HEK293 (cell line): ENCODE results near the gene GNG14.

Source experiments
- GLI2 ChIP-seq: fragments of 450-650 bp; formaldehyde crosslinking; IDR thresholded peaks from 2 replicates; pipeline ENCODE4; 2017; ENCODE audit warnings: missing biosample characterization, missing genetic modification characterization, low read depth, borderline replicate concordance
- GLIS1 ChIP-seq: fragments of 450-650 bp; formaldehyde crosslinking; IDR thresholded peaks from 2 replicates; pipeline ENCODE4 v1.5.1; 2016; ENCODE audit warnings: missing biosample characterization, missing genetic modification characterization
- OVOL3 ChIP-seq: fragments of 450-650 bp; formaldehyde crosslinking; IDR thresholded peaks from 2 replicates; pipeline ENCODE4 v1.5.1; 2016; ENCODE audit warnings: missing biosample characterization, missing genetic modification characterization
- SETDB1 ChIP-seq: IDR thresholded peaks from one replicate; pipeline ENCODE4 v1.6.1; 2017; ENCODE audit warnings: mild to moderate bottlenecking, low read length, moderate library complexity, mixed read lengths; ENCODE audit not compliant: insufficient read length
- SP2 ChIP-seq: fragments of 450-650 bp; formaldehyde crosslinking; IDR thresholded peaks from 2 replicates; pipeline ENCODE4 v1.5.1; 2016; ENCODE audit warnings: missing biosample characterization, missing genetic modification characterization
- YY2 ChIP-seq: fragments of 450-650 bp; formaldehyde crosslinking; IDR thresholded peaks from 2 replicates; pipeline ENCODE4 v1.5.1; 2016; ENCODE audit warnings: missing biosample characterization, missing genetic modification characterization
- ZBTB17 ChIP-seq: fragments of 450-650 bp; formaldehyde crosslinking; IDR thresholded peaks from 2 replicates; pipeline ENCODE4 v1.5.1; 2016; ENCODE audit warnings: missing biosample characterization, missing genetic modification characterization
- ZBTB48 ChIP-seq: fragments of 450-650 bp; formaldehyde crosslinking; IDR thresholded peaks from 2 replicates; pipeline ENCODE4 v1.5.1; 2016; ENCODE audit warnings: missing biosample characterization, missing genetic modification characterization
- ZFP37 ChIP-seq: fragments of 450-650 bp; formaldehyde crosslinking; IDR thresholded peaks from 2 replicates; pipeline ENCODE4 v1.5.1; 2016; ENCODE audit warnings: missing biosample characterization, missing genetic modification characterization
- ZNF214 ChIP-seq: fragments of 450-650 bp; formaldehyde crosslinking; IDR thresholded peaks from 2 replicates; pipeline ENCODE4 v1.5.1; 2017; ENCODE audit warnings: missing biosample characterization, mild to moderate bottlenecking, missing genetic modification characterization, borderline replicate concordance
- ZNF341 ChIP-seq: fragments of 450-650 bp; formaldehyde crosslinking; IDR thresholded peaks from 2 replicates; pipeline ENCODE4; 2016; ENCODE audit warnings: low read depth, missing biosample characterization, missing genetic modification characterization
- ZNF354C ChIP-seq: fragments of 450-650 bp; formaldehyde crosslinking; IDR thresholded peaks from 2 replicates; pipeline ENCODE4 v1.5.1; 2016; ENCODE audit warnings: missing biosample characterization, missing genetic modification characterization, low read depth, borderline replicate concordance
- ZNF37A ChIP-seq: fragments of 450-650 bp; IDR thresholded peaks from 2 replicates; pipeline ENCODE4 v1.5.1; 2018; ENCODE audit warnings: missing biosample characterization, missing genetic modification characterization
- ZNF433 ChIP-seq: fragments of 450-650 bp; formaldehyde crosslinking; IDR thresholded peaks from 2 replicates; pipeline ENCODE4 v1.5.1; 2016; ENCODE audit warnings: missing biosample characterization, missing genetic modification characterization, low read depth
- ZNF629 ChIP-seq: fragments of 450-650 bp; formaldehyde crosslinking; IDR thresholded peaks from 2 replicates; pipeline ENCODE4 v1.5.1; 2017; ENCODE audit warnings: missing biosample characterization, missing genetic modification characterization
- ZNF76 ChIP-seq: fragments of 450-650 bp; formaldehyde crosslinking; IDR thresholded peaks from 2 replicates; pipeline ENCODE4; 2016; ENCODE audit warnings: low read depth, missing biosample characterization, missing genetic modification characterization, borderline replicate concordance
- ZNF768 ChIP-seq: fragments of 450-650 bp; formaldehyde crosslinking; IDR thresholded peaks from 2 replicates; pipeline ENCODE4 v1.5.1; 2018; ENCODE audit warnings: missing biosample characterization, mild to moderate bottlenecking, missing genetic modification characterization
- TF ChIP-seq, protein P1 (sequence below): fragments of 450-650 bp; formaldehyde crosslinking; IDR thresholded peaks from 2 replicates; pipeline ENCODE4 v1.5.1; 2016; ENCODE audit warnings: missing biosample characterization, missing genetic modification characterization
- TF ChIP-seq, protein P2 (sequence below): fragments of 450-650 bp; formaldehyde crosslinking; IDR thresholded peaks from 2 replicates; pipeline ENCODE4 v1.5.1; 2016; ENCODE audit warnings: missing biosample characterization, missing genetic modification characterization, borderline replicate concordance
- TF ChIP-seq, protein P3 (sequence below): fragments of 450-650 bp; formaldehyde crosslinking; IDR thresholded peaks from 2 replicates; pipeline ENCODE4 v1.5.1; 2016; ENCODE audit warnings: missing biosample characterization, missing genetic modification characterization, borderline replicate concordance
- TF ChIP-seq, protein P4 (sequence below): fragments of 450-650 bp; formaldehyde crosslinking; IDR thresholded peaks from 2 replicates; pipeline ENCODE4 v1.5.1; 2016; ENCODE audit warnings: missing biosample characterization, missing genetic modification characterization
- TF ChIP-seq, protein P5 (sequence below): fragments of 450-650 bp; formaldehyde crosslinking; IDR thresholded peaks from 2 replicates; pipeline ENCODE4 v1.5.1; 2016; ENCODE audit warnings: missing biosample characterization, missing genetic modification characterization
- TF ChIP-seq, protein P6 (sequence below): fragments of 450-650 bp; formaldehyde crosslinking; IDR thresholded peaks from 2 replicates; pipeline ENCODE4 v1.5.1; 2016; ENCODE audit warnings: missing biosample characterization, missing genetic modification characterization
- TF ChIP-seq, protein P7 (sequence below): fragments of 450-650 bp; formaldehyde crosslinking; optimal IDR thresholded peaks from 2 replicates; pipeline ENCODE3; 2016; ENCODE audit warnings: missing biosample characterization, mild to moderate bottlenecking, missing genetic modification characterization

The GNG14 gene

DNA sequence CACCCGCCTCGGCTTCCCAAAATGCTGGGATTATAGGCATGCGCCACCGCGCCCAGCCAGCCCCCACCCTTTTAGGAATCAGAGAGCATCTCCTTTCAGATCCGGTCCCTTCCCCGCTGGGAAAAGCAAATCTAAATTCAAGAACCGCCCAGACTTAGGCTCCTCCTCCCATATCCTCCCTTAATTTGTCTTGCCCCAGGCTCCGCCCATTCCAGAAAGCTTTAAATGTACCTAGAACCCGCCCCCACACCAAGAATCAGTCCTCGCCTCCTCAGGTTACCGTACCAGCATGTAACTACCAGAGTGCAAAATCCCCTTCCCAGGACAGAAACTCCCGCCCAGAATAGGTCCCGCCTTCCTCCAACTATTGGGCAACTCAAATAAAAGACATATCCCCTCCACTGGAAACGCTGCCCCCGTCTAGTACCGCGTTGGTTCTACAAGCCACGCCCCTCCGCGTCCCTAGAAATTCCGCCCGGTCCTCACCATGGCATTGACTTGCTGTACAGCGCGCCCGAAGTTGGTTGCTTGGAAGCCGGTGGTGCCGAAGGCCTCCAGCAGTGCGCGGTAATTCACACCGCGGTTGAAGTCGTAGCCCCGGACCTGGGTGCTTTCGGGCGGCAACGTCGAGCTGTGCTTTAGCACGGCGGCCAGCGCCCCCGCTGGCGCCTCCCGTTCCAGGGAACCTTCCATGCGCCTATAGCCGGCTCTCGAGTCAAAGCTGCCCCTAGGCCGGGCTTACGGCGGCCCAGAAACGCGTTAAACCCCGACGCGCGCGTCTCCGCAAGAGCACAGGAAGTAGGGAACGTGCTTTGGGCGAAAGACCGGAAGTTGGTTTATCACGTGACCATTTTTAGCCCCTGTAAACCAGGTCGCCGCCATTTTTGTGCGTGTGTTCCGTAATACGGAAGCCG, 6.5 kb upstream of the GNG14 start, which contains the start of gene DHPS (continued):
- TF ChIP-seq ZFP37 (tag by site-specific recombination), result no peak
- no peak for TF ChIP-seq ZNF433
- no peak for TF ChIP-seq OVOL3 (tag by site-specific recombination)
- TF ChIP-seq YY2 (tag by site-specific recombination), result peak; percentile 91
- TF ChIP-seq SP2 (tag by site-specific recombination), result peak; percentile 96
- peak; percentile 66 for TF ChIP-seq ZBTB48 (tag by site-specific recombination)
- peak; percentile 52; the same call in 1 of the 2 replicates for TF ChIP-seq ZBTB17
- peak; percentile 84 for TF ChIP-seq ZNF629 (tag by site-specific recombination)
- TF ChIP-seq ZNF76 (tag by site-specific recombination), result peak; percentile 77
- TF ChIP-seq GLIS1 (tag by site-specific recombination), result peak; percentile 66
- TF ChIP-seq SETDB1, result no peak
- TF ChIP-seq, protein P1, sequence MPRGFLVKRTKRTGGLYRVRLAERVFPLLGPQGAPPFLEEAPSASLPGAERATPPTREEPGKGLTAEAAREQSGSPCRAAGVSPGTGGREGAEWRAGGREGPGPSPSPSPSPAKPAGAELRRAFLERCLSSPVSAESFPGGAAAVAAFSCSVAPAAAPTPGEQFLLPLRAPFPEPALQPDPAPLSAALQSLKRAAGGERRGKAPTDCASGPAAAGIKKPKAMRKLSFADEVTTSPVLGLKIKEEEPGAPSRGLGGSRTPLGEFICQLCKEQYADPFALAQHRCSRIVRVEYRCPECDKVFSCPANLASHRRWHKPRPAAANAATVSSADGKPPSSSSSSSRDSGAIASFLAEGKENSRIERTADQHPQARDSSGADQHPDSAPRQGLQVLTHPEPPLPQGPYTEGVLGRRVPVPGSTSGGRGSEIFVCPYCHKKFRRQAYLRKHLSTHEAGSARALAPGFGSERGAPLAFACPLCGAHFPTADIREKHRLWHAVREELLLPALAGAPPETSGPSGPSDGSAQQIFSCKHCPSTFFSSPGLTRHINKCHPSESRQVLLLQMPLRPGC (tag by site-specific recombination), result peak; percentile 53; the same call in 1 of the 2 replicates
- TF ChIP-seq, protein P2, sequence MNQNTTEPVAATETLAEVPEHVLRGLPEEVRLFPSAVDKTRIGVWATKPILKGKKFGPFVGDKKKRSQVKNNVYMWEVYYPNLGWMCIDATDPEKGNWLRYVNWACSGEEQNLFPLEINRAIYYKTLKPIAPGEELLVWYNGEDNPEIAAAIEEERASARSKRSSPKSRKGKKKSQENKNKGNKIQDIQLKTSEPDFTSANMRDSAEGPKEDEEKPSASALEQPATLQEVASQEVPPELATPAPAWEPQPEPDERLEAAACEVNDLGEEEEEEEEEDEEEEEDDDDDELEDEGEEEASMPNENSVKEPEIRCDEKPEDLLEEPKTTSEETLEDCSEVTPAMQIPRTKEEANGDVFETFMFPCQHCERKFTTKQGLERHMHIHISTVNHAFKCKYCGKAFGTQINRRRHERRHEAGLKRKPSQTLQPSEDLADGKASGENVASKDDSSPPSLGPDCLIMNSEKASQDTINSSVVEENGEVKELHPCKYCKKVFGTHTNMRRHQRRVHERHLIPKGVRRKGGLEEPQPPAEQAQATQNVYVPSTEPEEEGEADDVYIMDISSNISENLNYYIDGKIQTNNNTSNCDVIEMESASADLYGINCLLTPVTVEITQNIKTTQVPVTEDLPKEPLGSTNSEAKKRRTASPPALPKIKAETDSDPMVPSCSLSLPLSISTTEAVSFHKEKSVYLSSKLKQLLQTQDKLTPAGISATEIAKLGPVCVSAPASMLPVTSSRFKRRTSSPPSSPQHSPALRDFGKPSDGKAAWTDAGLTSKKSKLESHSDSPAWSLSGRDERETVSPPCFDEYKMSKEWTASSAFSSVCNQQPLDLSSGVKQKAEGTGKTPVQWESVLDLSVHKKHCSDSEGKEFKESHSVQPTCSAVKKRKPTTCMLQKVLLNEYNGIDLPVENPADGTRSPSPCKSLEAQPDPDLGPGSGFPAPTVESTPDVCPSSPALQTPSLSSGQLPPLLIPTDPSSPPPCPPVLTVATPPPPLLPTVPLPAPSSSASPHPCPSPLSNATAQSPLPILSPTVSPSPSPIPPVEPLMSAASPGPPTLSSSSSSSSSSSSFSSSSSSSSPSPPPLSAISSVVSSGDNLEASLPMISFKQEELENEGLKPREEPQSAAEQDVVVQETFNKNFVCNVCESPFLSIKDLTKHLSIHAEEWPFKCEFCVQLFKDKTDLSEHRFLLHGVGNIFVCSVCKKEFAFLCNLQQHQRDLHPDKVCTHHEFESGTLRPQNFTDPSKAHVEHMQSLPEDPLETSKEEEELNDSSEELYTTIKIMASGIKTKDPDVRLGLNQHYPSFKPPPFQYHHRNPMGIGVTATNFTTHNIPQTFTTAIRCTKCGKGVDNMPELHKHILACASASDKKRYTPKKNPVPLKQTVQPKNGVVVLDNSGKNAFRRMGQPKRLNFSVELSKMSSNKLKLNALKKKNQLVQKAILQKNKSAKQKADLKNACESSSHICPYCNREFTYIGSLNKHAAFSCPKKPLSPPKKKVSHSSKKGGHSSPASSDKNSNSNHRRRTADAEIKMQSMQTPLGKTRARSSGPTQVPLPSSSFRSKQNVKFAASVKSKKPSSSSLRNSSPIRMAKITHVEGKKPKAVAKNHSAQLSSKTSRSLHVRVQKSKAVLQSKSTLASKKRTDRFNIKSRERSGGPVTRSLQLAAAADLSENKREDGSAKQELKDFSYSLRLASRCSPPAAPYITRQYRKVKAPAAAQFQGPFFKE (tag by site-specific recombination), result no peak
- TF ChIP-seq ZNF354C, result no peak
- TF ChIP-seq, protein P3, sequence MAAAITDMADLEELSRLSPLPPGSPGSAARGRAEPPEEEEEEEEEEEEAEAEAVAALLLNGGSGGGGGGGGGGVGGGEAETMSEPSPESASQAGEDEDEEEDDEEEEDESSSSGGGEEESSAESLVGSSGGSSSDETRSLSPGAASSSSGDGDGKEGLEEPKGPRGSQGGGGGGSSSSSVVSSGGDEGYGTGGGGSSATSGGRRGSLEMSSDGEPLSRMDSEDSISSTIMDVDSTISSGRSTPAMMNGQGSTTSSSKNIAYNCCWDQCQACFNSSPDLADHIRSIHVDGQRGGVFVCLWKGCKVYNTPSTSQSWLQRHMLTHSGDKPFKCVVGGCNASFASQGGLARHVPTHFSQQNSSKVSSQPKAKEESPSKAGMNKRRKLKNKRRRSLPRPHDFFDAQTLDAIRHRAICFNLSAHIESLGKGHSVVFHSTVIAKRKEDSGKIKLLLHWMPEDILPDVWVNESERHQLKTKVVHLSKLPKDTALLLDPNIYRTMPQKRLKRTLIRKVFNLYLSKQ (tag by site-specific recombination), result no peak
- TF ChIP-seq ZNF214 (tag by site-specific recombination), result no peak
- TF ChIP-seq, protein P4, sequence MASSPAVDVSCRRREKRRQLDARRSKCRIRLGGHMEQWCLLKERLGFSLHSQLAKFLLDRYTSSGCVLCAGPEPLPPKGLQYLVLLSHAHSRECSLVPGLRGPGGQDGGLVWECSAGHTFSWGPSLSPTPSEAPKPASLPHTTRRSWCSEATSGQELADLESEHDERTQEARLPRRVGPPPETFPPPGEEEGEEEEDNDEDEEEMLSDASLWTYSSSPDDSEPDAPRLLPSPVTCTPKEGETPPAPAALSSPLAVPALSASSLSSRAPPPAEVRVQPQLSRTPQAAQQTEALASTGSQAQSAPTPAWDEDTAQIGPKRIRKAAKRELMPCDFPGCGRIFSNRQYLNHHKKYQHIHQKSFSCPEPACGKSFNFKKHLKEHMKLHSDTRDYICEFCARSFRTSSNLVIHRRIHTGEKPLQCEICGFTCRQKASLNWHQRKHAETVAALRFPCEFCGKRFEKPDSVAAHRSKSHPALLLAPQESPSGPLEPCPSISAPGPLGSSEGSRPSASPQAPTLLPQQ, result peak; percentile 57
- no peak for TF ChIP-seq ZNF37A (tag by site-specific recombination)
- no peak for TF ChIP-seq GLI2 (tag by site-specific recombination)
- peak; percentile 71 for TF ChIP-seq ZNF341
- TF ChIP-seq, protein P5, sequence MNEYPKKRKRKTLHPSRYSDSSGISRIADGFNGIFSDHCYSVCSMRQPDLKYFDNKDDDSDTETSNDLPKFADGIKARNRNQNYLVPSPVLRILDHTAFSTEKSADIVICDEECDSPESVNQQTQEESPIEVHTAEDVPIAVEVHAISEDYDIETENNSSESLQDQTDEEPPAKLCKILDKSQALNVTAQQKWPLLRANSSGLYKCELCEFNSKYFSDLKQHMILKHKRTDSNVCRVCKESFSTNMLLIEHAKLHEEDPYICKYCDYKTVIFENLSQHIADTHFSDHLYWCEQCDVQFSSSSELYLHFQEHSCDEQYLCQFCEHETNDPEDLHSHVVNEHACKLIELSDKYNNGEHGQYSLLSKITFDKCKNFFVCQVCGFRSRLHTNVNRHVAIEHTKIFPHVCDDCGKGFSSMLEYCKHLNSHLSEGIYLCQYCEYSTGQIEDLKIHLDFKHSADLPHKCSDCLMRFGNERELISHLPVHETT, result peak; percentile 81; the same call in 1 of the 2 replicates
- TF ChIP-seq ZNF768 (tag by site-specific recombination), result no peak
- TF ChIP-seq, protein P6, sequence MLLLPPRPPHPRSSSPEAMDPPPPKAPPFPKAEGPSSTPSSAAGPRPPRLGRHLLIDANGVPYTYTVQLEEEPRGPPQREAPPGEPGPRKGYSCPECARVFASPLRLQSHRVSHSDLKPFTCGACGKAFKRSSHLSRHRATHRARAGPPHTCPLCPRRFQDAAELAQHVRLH (tag by site-specific recombination), result peak; percentile 100
- TF ChIP-seq, protein P7, sequence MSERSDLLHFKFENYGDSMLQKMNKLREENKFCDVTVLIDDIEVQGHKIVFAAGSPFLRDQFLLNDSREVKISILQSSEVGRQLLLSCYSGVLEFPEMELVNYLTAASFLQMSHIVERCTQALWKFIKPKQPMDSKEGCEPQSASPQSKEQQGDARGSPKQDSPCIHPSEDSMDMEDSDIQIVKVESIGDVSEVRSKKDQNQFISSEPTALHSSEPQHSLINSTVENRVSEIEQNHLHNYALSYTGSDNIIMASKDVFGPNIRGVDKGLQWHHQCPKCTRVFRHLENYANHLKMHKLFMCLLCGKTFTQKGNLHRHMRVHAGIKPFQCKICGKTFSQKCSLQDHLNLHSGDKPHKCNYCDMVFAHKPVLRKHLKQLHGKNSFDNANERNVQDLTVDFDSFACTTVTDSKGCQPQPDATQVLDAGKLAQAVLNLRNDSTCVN (tag by site-specific recombination), result peak; percentile 93
